Measurements from ENCODE around the gene IFNAR2. TPM values are rescaled to one million over a fixed set of nuclear protein-coding genes. Genes with fewer than 3 reads are reported as not detected.

Gene IFNAR2
- total and polyA plus RNA-seq, 12 donors: 3.3 to 29.7 (median 14.5) TPM

- no peak for DNase-seq
- 82 to 95% (median 91%) methylated on average over 4 of the region's 4 CpGs for WGBS, 4 donors
- no peak overlapping the region for H3K4me3 ChIP-seq
- no peaks in the 10 kb centered on the region for H3K27me3 ChIP-seq
- H3K36me3 ChIP-seq (replicated peaks in 1 of 2): peaks cover 0 to 53% of the 10 kb centered on the region in 2 donors
- H3K4me1 ChIP-seq (replicated peaks in 1 of 2): peaks cover 0 to 6% of the 10 kb centered on the region in 2 donors
- no peaks in the 10 kb centered on the region for H3K9me3 ChIP-seq (replicated peaks in 1 of 3)
- TF ChIP-seq CTCF (IDR thresholded peaks at IDR 0.05) (no peak), POLR2A (IDR thresholded peaks at IDR 0.05) (no peak)
- intact Hi-C loops (cut with DNase I): no loop called here
- H3K27ac ChIP-seq: no peak overlapping the region
These were observed 15.7 kb downstream of the IFNAR2 start for GRCh38 chr21:33245289-33245918.

GRCh38 chr21:33246506-33246905 lies 16.8 kb downstream of the IFNAR2 start:
- peaks cover 0 to 6% of the 10 kb centered on the region in 2 donors for H3K4me1 ChIP-seq (replicated peaks in 1 of 2)
- no peak for DNase-seq
- 85 to 94% (median 92%) methylated on average over 5 of the region's 5 CpGs for WGBS, 4 donors
- H3K27me3 ChIP-seq: no peaks in the 10 kb centered on the region
- H3K36me3 ChIP-seq (replicated peaks in 1 of 2): peaks cover 0 to 60% of the 10 kb centered on the region in 2 donors
- H3K4me3 ChIP-seq: no peak overlapping the region
- TF ChIP-seq CTCF (IDR thresholded peaks at IDR 0.05): no peak
- TF ChIP-seq POLR2A (IDR thresholded peaks at IDR 0.05): no peak
- no peak overlapping the region for H3K27ac ChIP-seq
- intact Hi-C loops (cut with DNase I): no loop called here
- H3K9me3 ChIP-seq (replicated peaks in 1 of 3): no peaks in the 10 kb centered on the region

GRCh38 chr21:33246963-33247362 lies 17.2 kb downstream of the IFNAR2 start:
- no peaks in the 10 kb centered on the region for H3K27me3 ChIP-seq
- no peaks in the 10 kb centered on the region for H3K9me3 ChIP-seq (replicated peaks in 1 of 3)
- intact Hi-C loops (cut with DNase I): no loop called here
- peaks cover 0 to 65% of the 10 kb centered on the region in 2 donors for H3K36me3 ChIP-seq (replicated peaks in 1 of 2)
- no peak for DNase-seq
- WGBS, 4 donors: 95 to 99% (median 96%) methylated on average over 7 of the region's 7 CpGs
- TF ChIP-seq CTCF (IDR thresholded peaks at IDR 0.05): no peak
- TF ChIP-seq POLR2A (IDR thresholded peaks at IDR 0.05): no peak
- H3K27ac ChIP-seq: no peak overlapping the region
- no peak overlapping the region for H3K4me3 ChIP-seq
- H3K4me1 ChIP-seq (replicated peaks in 1 of 2): peaks cover 0 to 6% of the 10 kb centered on the region in 2 donors

- Histone ChIP-seq H3K4me3 (no peak overlapping the region), H3K27ac (no peak overlapping the region), H3K36me3 (replicated peaks in 1 of 2) (peaks cover 0 to 67% of the 10 kb centered on the region in 2 donors), H3K27me3 (no peaks in the 10 kb centered on the region), H3K9me3 (replicated peaks in 1 of 3) (no peaks in the 10 kb centered on the region), H3K4me1 (replicated peaks in 1 of 2) (peaks cover 0 to 6% of the 10 kb centered on the region in 2 donors)
- no peak for TF ChIP-seq POLR2A (IDR thresholded peaks at IDR 0.05)
- no peak for TF ChIP-seq CTCF (IDR thresholded peaks at IDR 0.05)
- no peak for DNase-seq
- 63 to 82% (median 74%) methylated on average over 6 of the region's 6 CpGs for WGBS, 4 donors
- intact Hi-C loops (cut with DNase I): no loop called here
These were observed 17.9 kb downstream of the IFNAR2 start for GRCh38 chr21:33247599-33247998.

Data from adrenal gland (tissue), 12 donors.